ENCODE results near the gene USPL1. TPM values are rescaled to one million over a fixed set of nuclear protein-coding genes. Genes with fewer than 3 reads are reported as not detected.

The USPL1 gene
- 10 to 100 TPM in 4 of 6 experiments, 1 to 10 TPM in 2; 8.0 to 10.9 (median 10.3) TPM for total RNA-seq (2021; fragmentation: NEBNext Ultra II Directional; extraction: Animal tissue kit (Norgen Biotek cat#: 25700))
- long read RNA-seq, partial matches to known transcripts = 5 of 9 reads
- long read RNA-seq, other reads (novel, unspliced or antisense) = 3 of 9 reads

DNA sequence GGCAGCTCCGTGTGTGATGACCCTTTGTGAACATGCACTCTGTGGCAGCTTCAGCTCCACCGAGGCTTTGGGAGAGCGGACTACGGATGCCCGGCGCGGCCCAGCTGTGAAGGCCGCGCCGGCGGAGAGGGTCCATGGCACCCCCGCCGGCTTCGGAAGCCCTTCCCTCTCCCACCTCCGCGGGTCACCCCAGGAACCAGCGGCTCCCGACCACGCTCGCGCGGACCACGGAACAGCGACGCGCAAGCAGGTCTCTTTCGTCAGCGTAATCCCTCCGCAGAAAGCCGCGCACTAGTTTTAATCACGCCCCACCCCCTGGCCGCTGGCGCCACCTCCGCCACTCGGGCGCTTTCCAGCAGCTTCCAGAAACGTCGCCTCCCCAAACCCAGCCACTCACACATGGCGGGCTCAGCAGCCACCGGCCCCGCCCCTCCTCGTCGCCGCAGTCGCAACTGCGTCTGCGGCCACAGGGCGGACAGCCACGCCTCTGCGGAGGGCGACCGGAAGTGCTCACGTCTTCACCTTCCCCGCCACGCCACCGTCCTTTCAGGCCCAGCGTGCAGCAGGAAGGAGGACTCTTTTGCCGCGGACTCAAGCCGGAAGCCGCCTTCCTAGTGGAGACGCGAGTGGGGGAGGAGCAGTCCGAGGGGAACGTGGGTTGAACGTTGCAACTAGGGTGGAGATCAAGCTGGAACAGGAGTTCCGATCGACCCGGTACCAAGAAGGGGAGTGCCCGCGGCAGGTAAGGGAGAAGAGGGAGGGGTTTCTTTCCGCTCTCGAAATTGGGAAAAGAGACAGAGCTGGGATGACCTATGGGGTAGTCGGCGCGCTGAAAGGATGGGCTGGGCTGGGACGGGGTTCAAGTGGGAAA is at the start of gene USPL1:
Gene USPL1, plus strand, starts transcription at position 606 of the 871 bp plus-strand sequence. CDS start 3,221 bp downstream, outside the sequence.
- TF ChIP-seq, protein P1, sequence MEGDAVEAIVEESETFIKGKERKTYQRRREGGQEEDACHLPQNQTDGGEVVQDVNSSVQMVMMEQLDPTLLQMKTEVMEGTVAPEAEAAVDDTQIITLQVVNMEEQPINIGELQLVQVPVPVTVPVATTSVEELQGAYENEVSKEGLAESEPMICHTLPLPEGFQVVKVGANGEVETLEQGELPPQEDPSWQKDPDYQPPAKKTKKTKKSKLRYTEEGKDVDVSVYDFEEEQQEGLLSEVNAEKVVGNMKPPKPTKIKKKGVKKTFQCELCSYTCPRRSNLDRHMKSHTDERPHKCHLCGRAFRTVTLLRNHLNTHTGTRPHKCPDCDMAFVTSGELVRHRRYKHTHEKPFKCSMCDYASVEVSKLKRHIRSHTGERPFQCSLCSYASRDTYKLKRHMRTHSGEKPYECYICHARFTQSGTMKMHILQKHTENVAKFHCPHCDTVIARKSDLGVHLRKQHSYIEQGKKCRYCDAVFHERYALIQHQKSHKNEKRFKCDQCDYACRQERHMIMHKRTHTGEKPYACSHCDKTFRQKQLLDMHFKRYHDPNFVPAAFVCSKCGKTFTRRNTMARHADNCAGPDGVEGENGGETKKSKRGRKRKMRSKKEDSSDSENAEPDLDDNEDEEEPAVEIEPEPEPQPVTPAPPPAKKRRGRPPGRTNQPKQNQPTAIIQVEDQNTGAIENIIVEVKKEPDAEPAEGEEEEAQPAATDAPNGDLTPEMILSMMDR (IDR thresholded peaks at IDR 0.05) = peak; percentile 65
- no peaks in the 10 kb centered on the region for H3K27me3 Mint-ChIP-seq (ENCODE audit: insufficient read depth)
- H3K36me3 Mint-ChIP-seq (ENCODE audit: low read depth) = no peaks in the 10 kb centered on the region
- DNase-seq = peak; percentile 99
- no peaks in the 10 kb centered on the region for H3K9me3 Mint-ChIP-seq
- no peak within 1 kb of the TSS for H3K4me3 Mint-ChIP-seq
- H3K27ac Mint-ChIP-seq = no peak within 1 kb of the TSS
- peaks cover 10% of the 10 kb centered on the region for H3K4me1 Mint-ChIP-seq (ENCODE audit: low read depth)

DNA sequence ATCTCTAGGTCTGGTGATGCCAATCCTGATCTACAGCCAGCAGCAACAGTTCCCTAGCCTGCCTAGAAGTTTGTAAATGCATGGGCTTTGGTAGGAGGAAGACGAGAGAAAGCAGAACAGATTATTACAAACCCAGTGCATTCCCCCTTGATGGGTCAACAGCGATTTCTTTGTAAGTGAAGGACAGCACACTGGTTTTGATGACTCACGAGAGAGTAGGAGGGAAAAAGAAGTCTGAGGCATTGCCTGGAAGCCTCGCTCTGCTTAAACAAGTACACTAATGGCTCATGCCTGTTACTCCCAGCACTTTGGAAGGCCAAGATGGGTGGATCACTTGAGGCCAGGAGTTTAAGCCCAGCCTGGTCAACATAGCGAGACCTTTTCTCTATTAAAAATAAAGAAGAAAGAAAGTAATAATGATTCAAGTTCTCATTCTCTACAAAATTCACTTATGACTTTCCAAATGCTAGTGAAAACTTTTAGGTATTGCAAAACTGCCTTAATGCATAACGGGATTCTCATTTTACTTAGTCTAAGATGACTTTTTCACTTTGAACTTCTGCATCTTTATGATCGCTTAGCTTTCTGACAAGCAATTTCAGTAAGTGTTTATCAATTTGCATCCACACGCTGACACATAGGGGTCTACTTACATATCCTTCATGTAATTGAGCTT is 47.7 kb upstream of the USPL1 start:
- Mint-ChIP-seq H3K27ac (peak overlapping the region; percentile 79), H3K27me3 (ENCODE audit: insufficient read depth) (no peaks in the 10 kb centered on the region), H3K36me3 (ENCODE audit: low read depth) (no peaks in the 10 kb centered on the region), H3K4me3 (peak overlapping the region; percentile 63), H3K4me1 (ENCODE audit: low read depth) (peaks cover 51% of the 10 kb centered on the region), H3K9me3 (no peaks in the 10 kb centered on the region)
- TF ChIP-seq, protein P1 (IDR thresholded peaks at IDR 0.05) = no peak
- peak; percentile 94 for DNase-seq

DNA sequence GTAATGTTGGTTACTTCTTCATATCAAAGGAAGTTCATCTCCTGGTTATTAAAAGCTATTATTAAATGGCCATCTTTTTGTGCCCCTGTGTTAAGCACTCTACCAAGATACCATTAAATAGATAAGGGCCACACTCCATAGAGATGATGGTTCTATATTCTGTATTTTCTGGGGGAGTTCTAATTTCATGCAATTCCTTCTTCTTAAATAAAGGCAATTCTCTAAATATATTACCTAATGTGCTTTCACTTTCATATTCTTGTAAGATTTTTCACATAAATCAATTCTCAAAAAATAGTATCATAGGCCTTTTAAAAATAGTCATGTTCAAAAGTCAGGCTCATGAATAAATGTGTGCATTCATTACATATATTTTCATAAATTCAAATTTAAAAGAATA is 47.0 kb upstream of the USPL1 start:
- H3K27ac Mint-ChIP-seq = peak overlapping the region; percentile 79
- H3K9me3 Mint-ChIP-seq = no peaks in the 10 kb centered on the region

DNA sequence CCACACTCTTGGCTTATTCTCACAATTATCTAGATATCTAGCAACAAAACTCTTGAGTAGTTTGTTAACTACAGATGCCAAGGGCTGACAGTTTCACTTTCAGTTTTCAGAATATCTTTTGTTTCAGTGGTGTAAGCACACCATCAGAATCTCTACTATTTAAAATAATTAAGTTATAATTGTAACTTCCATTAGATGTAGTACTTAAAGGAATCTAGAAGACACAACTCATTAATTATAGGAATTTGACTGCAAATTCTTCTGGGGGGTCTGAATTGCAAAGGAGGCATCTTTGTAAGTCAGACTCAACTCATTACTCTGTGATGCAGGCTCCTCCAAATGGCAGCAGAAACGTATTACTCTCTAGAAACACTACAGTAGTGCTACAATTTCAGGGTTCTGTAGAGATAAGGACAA is 44.9 kb upstream of the USPL1 start:
- TF ChIP-seq, protein P1 (IDR thresholded peaks at IDR 0.05) = peak; percentile 44; the same call in 1 of the 2 replicates
- peak; percentile 38 for DNase-seq
- Mint-ChIP-seq H3K4me1 (ENCODE audit: low read depth) (peaks cover 68% of the 10 kb centered on the region), H3K27ac (peak overlapping the region; percentile 87), H3K36me3 (ENCODE audit: low read depth) (no peaks in the 10 kb centered on the region), H3K9me3 (no peaks in the 10 kb centered on the region), H3K27me3 (ENCODE audit: insufficient read depth) (no peaks in the 10 kb centered on the region), H3K4me3 (peak overlapping the region; percentile 87)

More for the DNA sequence above, 47.0 kb upstream of the USPL1 start:
- peaks cover 51% of the 10 kb centered on the region for H3K4me1 Mint-ChIP-seq (ENCODE audit: low read depth)
- no peak for DNase-seq
- peak overlapping the region; percentile 19; the same call in 1 of the 2 replicates for H3K4me3 Mint-ChIP-seq
- TF ChIP-seq, protein P1 (IDR thresholded peaks at IDR 0.05) = no peak
- H3K36me3 Mint-ChIP-seq (ENCODE audit: low read depth) = no peaks in the 10 kb centered on the region
- no peaks in the 10 kb centered on the region for H3K27me3 Mint-ChIP-seq (ENCODE audit: insufficient read depth)

DNA sequence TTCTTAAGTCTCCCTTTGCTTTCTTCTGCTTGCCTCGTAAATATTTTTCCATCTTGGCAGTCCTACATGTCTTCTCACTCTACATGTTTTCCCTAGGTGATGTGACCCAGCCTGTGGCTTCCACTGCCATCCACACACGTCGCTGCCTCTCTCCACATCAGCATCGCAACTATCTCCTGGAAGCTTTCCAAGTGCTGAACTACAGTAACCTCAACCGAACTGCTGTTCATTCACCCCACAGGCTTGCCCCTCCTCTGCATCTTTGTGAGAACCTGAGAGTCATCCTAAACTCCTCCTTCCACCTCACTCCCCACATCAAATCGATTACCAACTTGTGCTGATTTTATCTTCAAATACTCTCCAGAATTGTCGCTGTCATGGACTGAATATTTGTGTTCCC is 41.2 kb upstream of the USPL1 start:
- no peaks in the 10 kb centered on the region for H3K27me3 Mint-ChIP-seq (ENCODE audit: insufficient read depth)
- no peak overlapping the region for H3K27ac Mint-ChIP-seq
- DNase-seq = peak; percentile 43
- TF ChIP-seq, protein P1 (IDR thresholded peaks at IDR 0.05) = no peak
- H3K36me3 Mint-ChIP-seq (ENCODE audit: low read depth) = no peaks in the 10 kb centered on the region
- H3K4me3 Mint-ChIP-seq = no peak overlapping the region
- peaks cover 52% of the 10 kb centered on the region for H3K4me1 Mint-ChIP-seq (ENCODE audit: low read depth)
- no peaks in the 10 kb centered on the region for H3K9me3 Mint-ChIP-seq

All from HFFc6 (cell line).